ENCODE data around the gene SPIRE1.
A peak's percentile ranks its signal among the peaks of the same experiment; 100 is the strongest.
"Not testable (repeated sequence)": the region's sequence is repeated elsewhere in the genome, so short reads cannot be mapped to it uniquely, and the experiment has no call there.

SPIRE1 gene

DNA sequence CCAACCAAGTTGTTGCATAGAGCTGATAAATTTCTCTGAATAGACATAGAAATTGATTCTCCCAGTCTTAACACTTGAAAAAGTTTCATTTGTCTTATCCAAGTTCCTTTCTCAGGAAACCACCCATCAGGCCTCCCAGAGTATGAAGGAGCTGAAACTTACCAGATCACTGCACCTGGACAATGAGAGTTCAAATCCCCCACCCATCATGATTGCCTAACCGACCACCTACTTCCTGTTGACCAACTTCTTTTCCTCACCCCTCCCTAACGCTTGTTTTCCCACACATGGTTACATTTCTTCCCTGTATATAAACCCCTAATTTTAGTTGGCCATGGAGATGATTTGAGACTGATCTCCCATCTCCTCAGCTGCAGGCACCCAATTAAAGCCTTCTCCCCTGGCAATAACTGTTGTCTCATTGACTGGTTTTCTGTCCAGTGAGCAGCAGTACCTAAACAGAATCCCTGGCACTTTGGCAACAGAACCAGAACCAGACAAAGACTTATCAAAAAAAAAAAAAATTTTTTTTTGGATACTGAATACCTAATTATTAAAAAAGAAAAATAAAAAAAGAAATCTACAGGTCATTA lies 103.0 kb downstream of the SPIRE1 start:
- in situ Hi-C loops (cut with HindIII; ENCODE audit: low pct_unique_long_range_greater_than_20kb, low sequenced_read_pairs) = no loop called here
- no peak for DNase-seq (ENCODE audit: low read depth in 1 of 2, low spot score in 1 of 2)
- TF ChIP-seq JUND (IDR thresholded peaks at IDR 0.05; ENCODE audit: low read depth) = no peak

DNA sequence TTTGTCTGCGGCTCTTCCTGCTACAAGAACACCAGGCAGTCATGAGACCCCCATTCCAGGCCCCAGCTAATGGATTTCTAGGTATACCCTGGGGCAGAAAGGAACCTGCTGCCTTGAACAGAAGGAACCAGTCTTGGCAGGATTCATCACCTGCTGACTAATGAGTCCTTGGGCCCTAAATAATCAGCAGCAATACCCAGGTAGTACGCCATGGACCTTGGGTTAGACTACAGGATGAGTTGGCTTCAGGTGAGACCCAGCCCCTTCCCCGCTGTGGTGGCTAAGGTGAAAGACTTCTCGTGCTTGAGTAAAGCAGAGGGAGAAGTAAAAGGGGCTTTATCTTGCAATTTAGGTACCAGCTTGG lies 105.0 kb downstream of the SPIRE1 start:
- in situ Hi-C loops (cut with HindIII; ENCODE audit: low pct_unique_long_range_greater_than_20kb, low sequenced_read_pairs) = no loop called here
- TF ChIP-seq JUND (IDR thresholded peaks at IDR 0.05; ENCODE audit: low read depth) = no peak
- no peak for DNase-seq (ENCODE audit: low read depth in 1 of 2, low spot score in 1 of 2)

GRCh38 chr18:12551943-12552878 lies 105.7 kb downstream of the SPIRE1 start:
- in situ Hi-C loops (cut with HindIII; ENCODE audit: low pct_unique_long_range_greater_than_20kb, low sequenced_read_pairs); DNase-seq (ENCODE audit: low read depth in 1 of 2, low spot score in 1 of 2): not testable (repeated sequence)

- DNase-seq (ENCODE audit: low read depth in 1 of 2, low spot score in 1 of 2); in situ Hi-C loops (cut with HindIII; ENCODE audit: low pct_unique_long_range_greater_than_20kb, low sequenced_read_pairs): not testable (repeated sequence)
Measured at GRCh38 chr18:12551466-12551865, 106.4 kb downstream of the SPIRE1 start.

GRCh38 chr18:12543697-12544096 lies 114.2 kb downstream of the SPIRE1 start:
- in situ Hi-C loops (cut with HindIII; ENCODE audit: low pct_unique_long_range_greater_than_20kb, low sequenced_read_pairs) = no loop called here
- no peak for DNase-seq (ENCODE audit: low read depth in 1 of 2, low spot score in 1 of 2)
- no peak for TF ChIP-seq JUND (IDR thresholded peaks at IDR 0.05; ENCODE audit: low read depth)

GRCh38 chr18:12540751-12541150 lies 117.2 kb downstream of the SPIRE1 start:
- in situ Hi-C loops (cut with HindIII; ENCODE audit: low pct_unique_long_range_greater_than_20kb, low sequenced_read_pairs) = no loop called here
- no peak for DNase-seq (ENCODE audit: low read depth in 1 of 2, low spot score in 1 of 2)
- TF ChIP-seq JUND (IDR thresholded peaks at IDR 0.05; ENCODE audit: low read depth) = no peak

DNA sequence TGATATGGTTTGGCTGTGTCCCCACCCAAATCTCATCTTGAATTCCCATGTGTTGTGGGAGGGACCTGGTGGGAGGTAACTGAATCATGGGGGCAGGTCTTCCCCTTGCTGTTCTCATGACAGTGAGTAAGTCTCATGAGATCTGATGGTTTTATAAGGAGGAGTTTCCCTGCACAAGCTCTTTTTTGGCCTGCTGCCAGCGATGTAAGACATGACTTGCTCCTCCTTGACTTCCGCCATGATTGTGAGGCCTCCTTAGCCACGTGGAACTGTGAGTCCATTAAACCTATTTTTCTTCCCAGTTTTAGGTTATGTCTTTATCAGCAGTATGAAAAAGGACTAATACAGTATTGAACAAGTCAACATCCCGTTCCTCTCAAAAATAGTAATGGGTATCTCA lies 118.7 kb downstream of the SPIRE1 start:
- DNase-seq (ENCODE audit: low read depth in 1 of 2, low spot score in 1 of 2) = peak in 1 of 2 experiments; percentile 3
- in situ Hi-C loops (cut with HindIII; ENCODE audit: low pct_unique_long_range_greater_than_20kb, low sequenced_read_pairs) = not testable (repeated sequence)

DNA sequence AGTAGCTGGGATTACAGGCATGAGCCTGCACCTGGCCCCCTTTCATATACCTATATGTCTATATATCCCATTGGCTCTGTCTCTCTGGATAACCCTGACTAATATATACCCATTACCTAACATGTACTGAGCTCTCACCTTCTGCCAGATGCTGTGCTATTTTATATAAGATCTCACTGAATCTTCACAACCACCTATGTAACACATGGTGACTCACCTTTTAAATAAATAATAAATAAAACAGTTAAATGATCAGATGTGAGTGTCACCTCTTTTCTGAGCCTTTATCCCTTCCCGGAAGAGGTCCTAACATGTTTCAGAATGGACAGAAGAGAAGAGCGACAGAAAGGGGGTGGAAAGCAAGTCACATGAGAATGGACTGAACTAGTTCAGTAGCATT lies 123.1 kb downstream of the SPIRE1 start:
- TF ChIP-seq JUND (IDR thresholded peaks at IDR 0.05; ENCODE audit: low read depth) = no peak
- no peak for DNase-seq (ENCODE audit: low read depth in 1 of 2, low spot score in 1 of 2)
- in situ Hi-C loops (cut with HindIII; ENCODE audit: low pct_unique_long_range_greater_than_20kb, low sequenced_read_pairs) = no loop called here

GRCh38 chr18:12532661-12533060 lies 125.2 kb downstream of the SPIRE1 start:
- in situ Hi-C loops (cut with HindIII; ENCODE audit: low pct_unique_long_range_greater_than_20kb, low sequenced_read_pairs) = no loop called here
- no peak for TF ChIP-seq JUND (IDR thresholded peaks at IDR 0.05; ENCODE audit: low read depth)
- DNase-seq (ENCODE audit: low read depth in 1 of 2, low spot score in 1 of 2) = no peak

DNA sequence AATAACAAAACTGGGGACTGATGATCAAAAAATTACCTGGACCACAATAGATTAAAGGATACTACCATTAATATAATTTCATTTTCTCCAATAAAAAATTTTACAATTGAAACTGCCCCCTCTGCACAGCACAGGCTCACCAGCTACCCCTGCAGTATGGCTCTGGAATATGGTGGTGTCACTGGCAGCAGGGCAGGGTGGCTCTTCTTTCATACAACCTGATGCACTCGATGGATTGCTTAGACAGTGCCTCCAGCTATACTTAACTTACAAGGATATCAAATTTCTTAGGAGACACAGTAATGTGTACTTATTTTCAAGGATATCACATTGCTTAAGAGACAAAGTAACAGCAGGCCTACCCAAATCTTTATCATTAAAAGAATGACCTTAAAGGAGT lies 126.2 kb downstream of the SPIRE1 start:
- in situ Hi-C loops (cut with HindIII; ENCODE audit: low pct_unique_long_range_greater_than_20kb, low sequenced_read_pairs) = no loop called here

DNA sequence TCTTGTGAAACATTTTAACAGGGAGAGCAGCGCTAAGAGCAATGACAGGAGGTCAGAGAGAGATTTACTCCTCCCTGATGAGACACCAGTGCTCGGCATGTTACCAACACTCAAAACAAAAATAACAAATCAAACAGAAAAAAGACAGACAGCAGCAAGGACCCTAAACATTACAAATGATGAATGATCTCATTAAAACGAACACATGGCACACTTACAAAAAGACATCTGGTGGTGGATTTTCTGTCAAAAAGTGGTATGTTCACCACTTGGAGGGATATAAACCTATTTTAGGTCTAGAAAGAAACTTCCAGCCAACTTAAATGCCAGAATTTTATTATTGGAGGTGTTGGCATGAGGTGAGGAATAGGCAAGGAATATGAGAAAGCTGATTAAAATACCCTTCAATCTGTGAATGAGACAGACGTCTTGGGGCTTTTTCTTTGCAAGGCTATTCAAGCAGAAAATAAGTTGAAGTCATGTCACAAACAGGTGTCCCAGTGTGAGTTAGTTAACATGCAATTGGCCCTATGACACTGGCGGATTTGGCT lies 137.4 kb downstream of the SPIRE1 start:
- no peak for DNase-seq (ENCODE audit: low read depth in 1 of 2, low spot score in 1 of 2)
- in situ Hi-C loops (cut with HindIII; ENCODE audit: low pct_unique_long_range_greater_than_20kb, low sequenced_read_pairs) = no loop called here
- no peak for TF ChIP-seq JUND (IDR thresholded peaks at IDR 0.05; ENCODE audit: low read depth)

More for the DNA sequence above, 126.2 kb downstream of the SPIRE1 start:
- DNase-seq (ENCODE audit: low read depth in 1 of 2, low spot score in 1 of 2) = peak in 1 of 2 experiments; percentile 12
- no peak for TF ChIP-seq JUND (IDR thresholded peaks at IDR 0.05; ENCODE audit: low read depth)

- TF ChIP-seq JUND (IDR thresholded peaks at IDR 0.05; ENCODE audit: low read depth) = no peak
- DNase-seq (ENCODE audit: low read depth in 1 of 2, low spot score in 1 of 2) = no peak
- in situ Hi-C loops (cut with HindIII; ENCODE audit: low pct_unique_long_range_greater_than_20kb, low sequenced_read_pairs) = no loop called here
Measured at GRCh38 chr18:12518832-12519531, 138.9 kb downstream of the SPIRE1 start.

DNA sequence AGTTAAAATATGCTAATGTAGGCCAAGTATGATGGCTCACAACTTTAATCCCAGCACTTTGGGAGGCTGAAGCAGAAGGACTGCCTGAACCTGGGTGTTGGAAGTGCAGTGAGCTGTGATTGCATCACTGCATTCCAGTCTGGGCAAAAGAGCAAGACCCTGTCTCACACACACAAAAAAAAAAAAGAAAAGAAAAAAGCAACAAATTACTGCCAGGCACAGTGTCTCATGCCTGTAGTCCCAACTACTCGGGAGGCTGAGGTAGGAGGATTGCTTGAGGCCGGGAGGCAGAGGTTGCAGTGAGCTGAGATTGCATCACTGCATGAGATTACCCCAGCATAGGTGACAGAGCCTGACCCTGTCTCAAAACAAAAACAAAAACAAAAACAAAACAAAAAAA lies 139.6 kb downstream of the SPIRE1 start:
- in situ Hi-C loops (cut with HindIII; ENCODE audit: low pct_unique_long_range_greater_than_20kb, low sequenced_read_pairs) = no loop called here
- TF ChIP-seq JUND (IDR thresholded peaks at IDR 0.05; ENCODE audit: low read depth) = no peak
- DNase-seq (ENCODE audit: low read depth in 1 of 2, low spot score in 1 of 2) = no peak
